ENCODE data around the gene EMC7.

EMC7 gene

GRCh38 chr15:34038871-34039789 is 62.5 kb downstream of the EMC7 start, which contains the start of gene AVEN:
AVEN (minus strand) TSS chr15:34039204; CDS start chr15:34039046, 158 bp downstream.
- no peak for DNase-seq (ENCODE audit: low read depth, low spot score)

- DNase-seq (ENCODE audit: low read depth, low spot score): no peak
Observed at GRCh38 chr15:34038023-34038870, 63.4 kb downstream of the EMC7 start.
